DOHH2 (cell line): ENCODE measurements around the gene NRXN3.

Experiments
- H3F3A ChIP-seq: fragments of 200-600 bp; sonication (generic), shearing (Covaris generic); 2 replicates; pipeline ENCODE4 v1.6.0; 2016; ENCODE audit warnings: antibody characterized with exemption, mild to moderate bottlenecking; ENCODE audit not compliant: control insufficient read depth, insufficient read depth
- H3K27ac ChIP-seq: fragments of 200-600 bp; sonication (generic); 2 replicates; pipeline ENCODE4 v1.5.1; 2014; ENCODE audit warnings: low read depth, mild to moderate bottlenecking, low read length, moderate library complexity
- H3K27me3 ChIP-seq: fragments of 200-600 bp; sonication (generic); 2 replicates; pipeline ENCODE4 v1.6.1; 2014; ENCODE audit warnings: mild to moderate bottlenecking, low read length, mixed read lengths; ENCODE audit not compliant: control insufficient read depth
- H3K36me3 ChIP-seq: fragments of 200-600 bp; sonication (generic); 2 replicates; pipeline ENCODE4 v1.6.1; 2014; ENCODE audit warnings: mild to moderate bottlenecking, low read length, moderate library complexity, mixed read lengths; ENCODE audit not compliant: control insufficient read depth
- H3K4me1 ChIP-seq: fragments of 200-600 bp; sonication (generic); 2 replicates; pipeline ENCODE4 v1.6.1; 2014; ENCODE audit warnings: mild to moderate bottlenecking, low read length, mixed read lengths; ENCODE audit not compliant: control insufficient read depth
- H3K4me2 ChIP-seq: fragments of 200-600 bp; sonication (generic); 2 replicates; pipeline ENCODE4 v1.6.0; 2014; ENCODE audit warnings: mild to moderate bottlenecking, low read length, moderate library complexity
- H3K4me3 ChIP-seq: fragments of 200-600 bp; sonication (generic); 2 replicates; pipeline ENCODE4 v1.5.1; 2014; ENCODE audit warnings: mild to moderate bottlenecking, low read length, mixed read lengths
- H3K79me2 ChIP-seq: fragments of 200-600 bp; sonication (generic); 2 replicates; pipeline ENCODE4 v1.6.1; 2014; ENCODE audit warnings: mild to moderate bottlenecking, low read length, mixed read lengths; ENCODE audit not compliant: control insufficient read depth
- H3K9me2 ChIP-seq: fragments of 200-600 bp; sonication (generic); replicated peaks from 2 replicates; pipeline ENCODE4 v1.6.1; 2014; ENCODE audit warnings: mild to moderate bottlenecking, low read length, mixed read lengths; ENCODE audit not compliant: control insufficient read depth
- H3K9me3 ChIP-seq: fragments of 200-600 bp; sonication (generic); 2 replicates; pipeline ENCODE4 v1.6.1; 2014; ENCODE audit warnings: antibody characterized with exemption, low read length, mixed read lengths; ENCODE audit not compliant: control insufficient read depth, insufficient read depth
- H4K20me1 ChIP-seq: fragments of 200-600 bp; sonication (generic); 2 replicates; pipeline ENCODE4 v1.6.0; 2014; ENCODE audit warnings: low read depth, mild to moderate bottlenecking, antibody characterized with exemption, low read length, moderate library complexity; ENCODE audit not compliant: control insufficient read depth, insufficient read depth
- CTCF ChIP-seq: fragments of 200-600 bp; sonication (generic); IDR thresholded peaks from one replicate; pipeline ENCODE4 v1.5.1; 2014; ENCODE audit warnings: antibody characterized with exemption, mild to moderate bottlenecking, low read depth, low read length; ENCODE audit not compliant: poor library complexity, severe bottlenecking
- EZH2phosphoT487 ChIP-seq: fragments of 200-600 bp; sonication (generic); IDR thresholded peaks from 2 replicates; pipeline ENCODE4 v1.6.1; 2017; ENCODE audit warnings: borderline replicate concordance, mild to moderate bottlenecking, antibody characterized with exemption, low read length, moderate library complexity, mixed read lengths

The NRXN3 gene

GRCh38 chr14:79044894-79045624 lies 874.9 kb downstream of the NRXN3 start:
- Histone ChIP-seq H3K4me2 (no peak overlapping the region), H3K9me3 (no peaks in the 10 kb centered on the region), H3K79me2 (no peaks in the 10 kb centered on the region), H3K27ac (no peak overlapping the region), H3K4me3 (no peak overlapping the region), H3K36me3 (no peaks in the 10 kb centered on the region), H3K9me2 (no peaks in the 10 kb centered on the region), H3F3A (no peaks in the 10 kb centered on the region), H3K4me1 (no peaks in the 10 kb centered on the region), H4K20me1 (no peaks in the 10 kb centered on the region), H3K27me3 (no peaks in the 10 kb centered on the region)
- TF ChIP-seq CTCF: no peak
- no peak for TF ChIP-seq EZH2phosphoT487

- Histone ChIP-seq H3K4me3 (no peak overlapping the region), H3K36me3 (no peaks in the 10 kb centered on the region), H3K9me3 (no peaks in the 10 kb centered on the region), H3F3A (no peaks in the 10 kb centered on the region), H3K27ac (no peak overlapping the region), H3K4me1 (no peaks in the 10 kb centered on the region), H3K4me2 (no peak overlapping the region), H4K20me1 (no peaks in the 10 kb centered on the region), H3K79me2 (no peaks in the 10 kb centered on the region), H3K9me2 (no peaks in the 10 kb centered on the region), H3K27me3 (no peaks in the 10 kb centered on the region)
- TF ChIP-seq EZH2phosphoT487: no peak
- no peak for TF ChIP-seq CTCF
Measured at GRCh38 chr14:79050787-79051727, 880.9 kb downstream of the NRXN3 start.

- Histone ChIP-seq H3K79me2 (no peaks in the 10 kb centered on the region), H3K4me2 (no peak overlapping the region)
Measured at GRCh38 chr14:79051742-79052141, 881.6 kb downstream of the NRXN3 start.

More at GRCh38 chr14:79051742-79052141, 881.6 kb downstream of the NRXN3 start:
- Histone ChIP-seq H3F3A (no peaks in the 10 kb centered on the region), H3K27ac (no peak overlapping the region), H3K9me3 (no peaks in the 10 kb centered on the region), H3K4me3 (no peak overlapping the region), H4K20me1 (no peaks in the 10 kb centered on the region), H3K36me3 (no peaks in the 10 kb centered on the region), H3K9me2 (no peaks in the 10 kb centered on the region), H3K4me1 (no peaks in the 10 kb centered on the region), H3K27me3 (no peaks in the 10 kb centered on the region)
- no peak for TF ChIP-seq EZH2phosphoT487
- TF ChIP-seq CTCF: no peak
